ENCODE measurements around the gene MYH1.
"Not testable (repeated sequence)": the region's sequence is repeated elsewhere in the genome, so short reads cannot be mapped to it uniquely, and the experiment has no call there.

The MYH1 gene

GRCh38 chr17:10518271-10519037, at the start of gene MYH1:
MYH1 (minus strand) TSS chr17:10518542; CDS start chr17:10516642, 1,900 bp downstream.
- DNase-seq (ENCODE audit: low read depth), result no peak

- no peak for DNase-seq (ENCODE audit: low read depth)
Measured at GRCh38 chr17:10563991-10564660, 45.8 kb upstream of the MYH1 start.

GRCh38 chr17:10558049-10558448, 39.7 kb upstream of the MYH1 start:
- no peak for DNase-seq (ENCODE audit: low read depth)

DNA sequence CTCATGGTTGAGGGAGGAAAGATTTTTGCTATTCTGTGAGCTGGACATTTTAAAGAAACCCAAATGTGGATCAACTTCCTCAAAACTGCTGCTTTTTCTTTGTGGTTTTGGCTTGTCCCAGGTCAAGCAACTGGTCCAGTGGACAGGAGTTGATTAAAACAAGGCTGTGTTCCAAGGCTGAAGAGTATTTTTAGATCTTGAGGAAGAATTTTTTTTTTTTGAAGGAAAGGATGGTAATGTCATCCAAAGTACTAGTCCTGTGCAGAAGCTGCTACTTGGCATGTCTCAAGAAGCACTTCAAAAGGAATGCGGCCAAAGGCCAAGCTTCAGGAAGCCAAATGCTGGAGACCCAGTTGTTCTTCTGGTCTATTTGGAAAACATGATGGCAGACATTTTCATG, 39.1 kb upstream of the MYH1 start:
- no peak for DNase-seq (ENCODE audit: low read depth)

DNA sequence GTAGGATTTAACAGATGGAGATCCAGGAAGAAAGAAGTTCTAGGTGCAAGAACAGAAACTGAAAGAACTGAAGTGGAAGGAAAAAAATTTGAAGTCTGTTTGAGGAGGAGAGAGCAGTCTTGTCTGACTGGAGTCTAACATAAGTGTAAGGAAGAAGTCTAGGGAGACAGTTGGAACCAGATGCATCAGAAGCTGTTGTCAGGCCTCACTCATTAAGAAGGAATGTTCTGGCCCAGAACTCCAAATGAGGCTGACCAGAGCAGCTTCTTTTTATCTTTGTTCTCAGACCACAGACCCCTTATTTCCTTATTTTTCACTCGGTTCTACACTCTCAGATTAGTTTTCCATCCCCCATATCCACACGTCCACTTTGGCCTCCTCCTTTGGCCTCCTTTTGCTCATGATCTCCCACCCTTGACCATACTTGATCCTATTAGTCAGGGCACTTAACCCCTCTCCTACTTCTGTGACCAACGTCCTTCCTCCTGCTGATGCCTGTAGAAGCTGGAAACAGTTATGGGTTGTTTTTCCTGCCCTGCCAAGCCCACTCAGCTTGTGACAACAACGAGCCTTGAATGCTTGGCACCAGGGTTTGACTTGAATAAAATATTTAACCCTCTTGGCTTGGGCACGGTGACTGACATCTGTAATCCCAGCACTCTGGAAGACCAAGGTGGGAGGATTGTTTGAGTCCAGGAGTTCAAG, 38.1 kb upstream of the MYH1 start:
- DNase-seq (ENCODE audit: low read depth), result no peak

DNA sequence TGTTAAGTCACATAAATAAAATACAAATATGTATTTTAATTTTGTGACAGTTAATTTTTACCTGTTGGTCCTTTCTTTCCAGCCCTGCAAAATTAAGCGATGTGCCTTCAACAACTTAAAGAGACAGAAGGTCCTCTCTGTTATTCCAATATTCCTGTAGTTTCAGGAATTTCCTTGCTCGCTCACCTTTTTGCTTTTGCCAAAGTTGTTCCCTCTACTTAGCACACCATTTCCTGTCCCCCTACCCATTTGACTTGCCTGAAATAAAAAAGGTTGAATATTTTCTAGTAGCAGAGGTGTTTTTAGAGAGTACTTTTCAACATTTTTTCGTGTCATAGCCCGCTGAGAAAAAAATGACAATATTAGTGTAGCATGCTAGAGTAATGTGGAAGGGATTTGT, 31.7 kb upstream of the MYH1 start:
- no peak for DNase-seq (ENCODE audit: low read depth)

- DNase-seq (ENCODE audit: low read depth), result no peak
Measured at GRCh38 chr17:10549096-10549842, 30.9 kb upstream of the MYH1 start, which contains the start of gene MYH2. MYH2 (minus strand) TSS chr17:10549658; CDS start chr17:10547920, 1,738 bp downstream.

- no peak for DNase-seq (ENCODE audit: low read depth)
Measured at GRCh38 chr17:10547351-10547750, 29.0 kb upstream of the MYH1 start.

DNA sequence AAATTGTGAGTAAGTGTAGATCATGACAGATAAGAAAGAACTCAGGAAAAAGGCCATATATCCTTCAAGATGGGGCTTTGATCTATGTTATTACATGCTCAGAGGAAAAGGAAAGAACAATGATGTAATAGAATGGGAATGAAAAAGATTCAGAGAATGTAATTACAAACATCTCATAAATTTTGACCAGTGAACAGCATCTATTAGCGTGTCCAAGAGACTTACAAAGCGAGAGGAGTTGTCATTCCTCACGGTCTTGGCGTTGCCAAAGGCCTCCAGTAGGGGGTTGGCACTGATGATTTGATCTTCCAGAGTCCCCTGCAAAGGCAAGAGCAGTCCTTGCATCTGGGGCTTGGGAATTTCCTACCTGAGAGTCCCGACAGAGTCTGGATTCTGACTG, 25.1 kb upstream of the MYH1 start:
- DNase-seq (ENCODE audit: low read depth), result not testable (repeated sequence)

DNA sequence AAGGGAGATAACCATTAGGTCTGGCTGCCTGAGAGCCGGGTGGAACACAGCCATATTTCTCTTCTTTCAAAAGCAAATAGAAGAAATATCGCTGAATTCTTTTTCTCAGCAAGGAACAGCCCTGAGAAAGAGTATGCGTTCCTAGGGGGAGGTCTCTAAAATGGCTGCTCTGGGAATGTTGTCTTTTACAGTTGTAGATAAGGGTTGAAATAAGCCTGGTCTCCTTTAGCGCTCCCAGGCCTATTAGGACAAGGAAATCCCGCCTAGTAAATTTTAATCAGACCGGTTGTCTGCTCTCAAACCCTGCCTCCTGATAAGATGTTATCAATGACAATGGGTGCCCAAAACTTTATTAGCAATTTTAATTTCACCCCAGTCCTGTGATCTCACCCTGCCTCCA, 22.8 kb upstream of the MYH1 start:
- not testable (repeated sequence) for DNase-seq (ENCODE audit: low read depth)

DNA sequence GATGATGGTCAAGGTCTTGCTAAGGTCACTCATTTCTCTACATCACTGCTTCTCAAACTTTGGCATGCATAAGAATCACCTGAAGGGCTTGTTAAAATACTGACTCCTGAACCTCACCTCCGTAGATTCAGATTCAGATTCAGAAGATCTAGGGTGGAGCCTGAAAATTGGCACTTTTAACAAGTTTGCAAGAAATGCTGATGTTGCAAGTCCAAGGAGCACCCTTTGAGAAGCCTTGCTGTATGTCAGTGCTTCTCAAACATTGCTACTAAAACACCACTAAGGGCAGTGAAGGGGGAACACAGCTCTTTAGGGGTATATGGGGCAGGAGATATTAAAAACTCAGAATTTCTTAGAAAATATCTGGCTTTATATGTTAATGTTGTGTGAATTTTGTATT, 13.7 kb upstream of the MYH1 start:
- DNase-seq (ENCODE audit: low read depth), result no peak

DNA sequence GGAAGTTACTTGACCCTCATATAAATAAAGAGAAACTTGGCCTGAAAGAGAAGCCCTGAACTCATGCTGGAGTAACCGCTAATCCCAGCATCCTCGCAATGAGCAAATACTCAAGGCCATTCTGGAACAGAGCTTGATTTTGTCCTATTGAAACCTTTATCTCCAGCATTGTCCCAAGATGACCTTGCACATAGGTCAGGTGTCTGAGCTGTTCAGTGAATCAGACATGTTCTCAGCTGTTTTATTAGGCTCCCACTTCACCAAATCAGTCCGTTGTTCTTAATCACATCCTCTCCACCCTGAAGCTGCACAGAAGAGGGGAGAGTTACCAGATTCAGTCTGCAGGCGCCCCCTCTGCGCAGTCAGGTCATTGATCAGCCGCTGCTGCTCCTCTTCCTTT, 9.1 kb upstream of the MYH1 start:
- DNase-seq (ENCODE audit: low read depth), result no peak

DNA sequence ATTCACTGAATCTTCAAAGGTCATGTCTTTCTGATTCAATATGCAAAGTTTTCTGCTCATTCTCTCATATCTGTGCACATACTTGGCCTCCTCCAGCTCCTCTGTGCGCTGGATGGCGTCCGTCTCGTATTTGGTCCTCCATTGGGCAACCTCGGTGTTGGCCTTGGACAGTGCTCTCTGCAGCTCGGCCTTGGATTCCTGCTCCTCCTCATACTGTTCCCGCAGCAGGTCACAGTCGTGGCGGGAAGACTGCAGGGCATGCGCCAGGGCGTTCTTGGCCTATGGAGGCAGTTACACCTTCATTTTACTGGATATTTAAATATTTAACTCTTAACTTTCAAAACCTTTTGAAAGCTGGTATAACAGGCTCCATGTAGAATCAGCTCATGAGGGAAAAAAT, 8.2 kb upstream of the MYH1 start:
- DNase-seq (ENCODE audit: low read depth), result no peak

- DNase-seq (ENCODE audit: low read depth), result no peak
Measured at GRCh38 chr17:10523064-10523463, 4.7 kb upstream of the MYH1 start.

GRCh38 chr17:10521949-10522348, 3.6 kb upstream of the MYH1 start:
- no peak for DNase-seq (ENCODE audit: low read depth)

GRCh38 chr17:10516638-10517037, 1.7 kb downstream of the MYH1 start:
- no peak for DNase-seq (ENCODE audit: low read depth)

DNA sequence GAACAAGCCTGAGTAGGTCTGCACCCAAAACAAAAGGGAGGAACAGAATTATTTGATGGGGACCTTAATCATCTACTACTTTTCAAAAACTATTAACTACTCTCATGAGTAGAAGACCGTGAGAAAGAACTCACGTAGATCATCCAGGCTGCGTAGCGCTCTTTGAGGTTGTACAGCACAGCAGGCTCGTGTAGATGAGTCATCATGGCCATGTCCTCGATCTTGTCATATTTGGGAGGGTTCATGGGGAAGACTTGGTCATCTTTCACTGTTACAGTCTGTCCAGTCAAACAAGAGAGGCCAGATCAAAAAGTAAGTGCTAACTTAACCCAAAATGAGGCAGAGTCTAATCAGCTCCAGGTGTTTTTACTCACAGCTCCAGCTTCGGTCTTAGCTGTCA, 2.3 kb downstream of the MYH1 start:
- DNase-seq (ENCODE audit: low read depth), result no peak

- DNase-seq (ENCODE audit: low read depth), result no peak
Measured at GRCh38 chr17:10513299-10514067, 4.9 kb downstream of the MYH1 start.

GRCh38 chr17:10512856-10513255, 5.5 kb downstream of the MYH1 start:
- no peak for DNase-seq (ENCODE audit: low read depth)

DNA sequence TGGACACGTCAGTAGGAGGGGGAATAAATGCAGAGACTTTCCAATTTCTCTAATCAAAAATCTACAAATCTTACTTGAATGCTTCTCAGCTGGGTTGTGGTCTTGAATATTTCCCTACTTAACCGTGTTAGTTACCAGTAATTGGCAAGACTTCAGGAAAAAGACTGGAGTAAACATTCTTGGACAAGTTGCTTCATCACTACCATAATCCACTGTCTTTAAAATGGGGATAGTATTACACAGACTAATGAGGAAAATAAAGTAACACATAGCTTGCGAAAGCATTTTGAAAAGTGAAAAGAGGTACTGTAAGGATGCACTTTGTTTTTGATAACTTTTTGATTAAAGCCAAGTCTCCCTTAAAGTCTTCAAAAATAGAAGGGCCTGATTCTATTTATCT, 18.4 kb downstream of the MYH1 start:
- no peak for DNase-seq (ENCODE audit: low read depth)

GRCh38 chr17:10492004-10492403, 26.3 kb downstream of the MYH1 start:
- no peak for DNase-seq (ENCODE audit: low read depth)

- DNase-seq (ENCODE audit: low read depth), result no peak
Measured at GRCh38 chr17:10482252-10482651, 36.1 kb downstream of the MYH1 start.
